Measurements from ENCODE around the gene HHATL.

The HHATL gene

DNA sequence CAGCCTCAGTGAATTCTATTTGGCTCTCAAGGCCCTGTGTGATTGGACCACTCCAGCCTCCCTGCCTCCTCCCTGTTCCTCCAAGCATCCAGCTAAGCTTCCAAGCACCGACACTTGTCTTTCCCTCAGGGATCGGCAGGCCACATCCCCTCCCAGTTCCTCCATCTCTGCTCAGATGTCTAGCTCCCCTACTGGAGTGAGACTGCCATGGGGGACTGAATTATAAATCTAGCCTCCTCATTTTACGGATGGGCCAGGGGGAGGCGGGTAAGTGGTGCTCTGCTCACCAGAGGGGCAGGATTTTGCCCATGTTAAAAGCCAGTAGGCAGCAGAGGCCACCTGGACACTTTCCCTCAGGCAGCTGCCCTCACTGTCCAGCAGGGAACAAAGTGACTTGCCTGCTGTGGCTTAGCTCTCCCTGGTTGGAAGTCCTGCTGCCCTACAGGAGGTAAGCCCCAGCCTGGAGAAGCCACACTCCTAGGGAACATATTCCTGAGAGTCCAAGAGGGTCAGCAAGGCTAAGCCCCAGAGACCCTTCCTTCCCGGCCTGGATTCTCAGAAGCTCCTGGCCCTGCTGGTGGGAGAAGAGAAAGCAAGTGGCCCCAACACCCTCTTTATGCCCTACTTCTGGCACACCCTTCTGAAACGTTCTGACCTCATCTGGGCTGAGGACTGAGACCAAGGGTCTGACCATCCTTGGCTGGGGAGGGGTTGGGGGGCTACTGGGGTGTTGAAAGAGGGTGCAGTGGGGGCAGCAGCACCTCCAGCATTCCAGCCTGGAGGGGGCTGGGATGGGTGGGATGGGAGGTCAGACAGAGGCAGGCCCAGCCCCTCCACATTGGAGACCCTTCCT, 9.1 kb upstream of the HHATL start:
- no peak for DNase-seq

DNA sequence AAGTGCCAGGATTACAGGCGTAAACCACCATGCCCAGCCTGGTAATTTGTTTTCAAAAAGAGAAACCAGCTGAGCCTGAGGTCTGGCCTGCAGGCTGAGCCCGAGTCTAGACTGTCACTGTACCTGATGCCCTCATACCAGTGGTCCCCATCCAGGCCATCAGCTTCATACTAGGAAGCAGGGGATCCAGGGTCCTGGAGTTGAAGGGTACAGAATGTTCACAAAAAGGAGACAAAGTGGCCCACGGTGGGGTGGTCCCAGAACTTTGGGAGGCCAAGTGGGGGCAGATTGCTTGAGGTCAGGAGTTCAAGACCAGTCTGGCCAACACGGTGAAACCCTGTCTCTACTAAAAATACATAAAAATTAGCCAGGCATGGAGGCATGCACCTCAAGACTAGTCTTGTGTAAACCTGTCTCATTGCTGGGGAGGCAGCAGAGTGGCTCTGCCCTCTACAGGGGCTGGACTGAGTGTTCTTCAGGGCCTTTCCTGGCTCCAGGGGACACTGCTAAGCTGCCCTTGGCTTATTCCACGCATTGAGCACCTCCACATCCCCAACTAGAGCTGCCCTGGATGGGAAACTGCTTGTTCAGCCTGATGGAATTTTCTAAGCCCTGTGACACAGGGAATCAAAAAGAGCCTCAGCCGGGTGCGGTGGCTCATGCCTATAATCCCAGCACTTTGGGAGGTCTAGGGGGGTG, 7.9 kb upstream of the HHATL start:
- no peak for DNase-seq

DNA sequence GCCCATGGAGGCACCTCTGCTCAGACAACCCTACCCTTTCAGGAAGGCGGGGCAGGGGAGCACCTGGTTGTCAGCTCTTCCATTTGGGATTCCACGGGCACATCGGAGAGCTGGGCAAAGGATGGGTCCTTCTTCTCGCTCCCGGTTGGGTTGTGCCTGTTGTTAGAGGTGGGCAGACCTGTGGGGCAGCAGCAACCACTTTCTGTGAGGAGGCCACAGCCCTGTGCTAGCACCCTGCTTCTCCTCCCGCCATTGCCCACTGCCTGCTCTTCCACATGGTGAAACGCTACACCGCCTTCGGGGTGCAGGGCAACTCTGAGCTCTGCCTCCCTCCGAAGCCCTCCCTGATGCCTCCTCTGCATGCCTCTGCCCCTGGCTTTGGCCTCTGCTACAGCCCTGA, 7.0 kb upstream of the HHATL start:
- no peak for DNase-seq

DNA sequence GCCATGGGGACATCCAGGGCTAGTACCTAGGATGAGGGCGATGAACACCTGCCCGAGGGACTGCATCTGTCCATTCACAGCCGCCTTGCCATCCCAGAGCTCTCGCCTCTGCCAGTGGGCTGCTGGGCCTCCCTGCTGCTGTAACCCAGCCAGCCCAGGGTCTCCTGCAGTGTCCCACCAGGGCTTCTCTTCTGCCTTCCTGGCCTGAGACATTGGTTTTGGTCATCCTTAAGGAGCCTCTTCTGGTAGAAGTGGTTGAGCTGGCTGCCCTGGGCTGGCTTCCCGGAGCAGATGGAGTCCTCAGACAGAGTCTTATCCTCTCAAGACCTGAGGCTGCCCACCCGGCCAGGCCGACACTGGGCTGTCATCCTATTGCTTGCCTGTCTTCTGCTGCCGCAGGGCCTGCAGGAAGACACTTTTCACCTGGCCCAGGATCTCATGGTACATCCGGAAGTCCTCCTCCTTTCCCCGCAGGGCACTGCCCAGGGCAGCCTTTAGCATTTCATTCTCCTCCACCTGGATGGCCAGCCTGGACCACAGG, 6.1 kb upstream of the HHATL start:
- no peak for DNase-seq

DNA sequence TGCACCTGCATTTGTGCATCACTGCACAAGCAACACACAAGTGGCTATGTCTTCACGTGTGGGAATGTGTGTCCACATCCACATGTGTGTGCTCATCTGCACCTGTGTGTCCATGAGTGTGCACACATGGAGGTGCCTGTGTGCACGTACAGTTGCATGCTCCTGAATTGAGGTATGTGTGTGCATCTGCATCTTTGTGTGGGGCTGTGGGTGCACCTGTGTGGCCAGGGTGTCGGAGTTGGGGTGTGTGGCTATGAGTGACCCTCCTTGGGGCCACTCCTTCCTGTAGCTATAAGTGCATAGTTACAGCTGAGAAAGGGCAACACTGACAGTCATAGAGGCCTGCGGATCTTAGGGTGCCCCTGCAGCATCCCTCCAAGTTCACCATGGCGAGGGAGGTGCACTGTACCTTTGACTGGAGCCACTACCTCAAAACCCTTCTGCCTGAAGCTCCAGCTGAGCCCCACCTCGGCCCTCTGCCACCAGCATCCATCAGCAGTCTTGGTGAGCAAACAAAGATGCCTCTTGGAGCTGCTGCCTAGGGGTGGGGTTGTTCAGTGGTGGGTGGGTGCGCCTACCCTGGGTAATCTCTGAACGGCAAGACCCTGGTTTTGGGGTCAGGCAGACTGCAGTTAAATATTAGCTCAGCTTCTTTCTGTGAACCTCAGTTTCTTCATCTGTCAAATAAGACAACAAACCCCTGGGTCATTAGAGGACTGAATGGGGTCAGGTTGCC, 5.2 kb upstream of the HHATL start:
- DNase-seq: no peak

DNA sequence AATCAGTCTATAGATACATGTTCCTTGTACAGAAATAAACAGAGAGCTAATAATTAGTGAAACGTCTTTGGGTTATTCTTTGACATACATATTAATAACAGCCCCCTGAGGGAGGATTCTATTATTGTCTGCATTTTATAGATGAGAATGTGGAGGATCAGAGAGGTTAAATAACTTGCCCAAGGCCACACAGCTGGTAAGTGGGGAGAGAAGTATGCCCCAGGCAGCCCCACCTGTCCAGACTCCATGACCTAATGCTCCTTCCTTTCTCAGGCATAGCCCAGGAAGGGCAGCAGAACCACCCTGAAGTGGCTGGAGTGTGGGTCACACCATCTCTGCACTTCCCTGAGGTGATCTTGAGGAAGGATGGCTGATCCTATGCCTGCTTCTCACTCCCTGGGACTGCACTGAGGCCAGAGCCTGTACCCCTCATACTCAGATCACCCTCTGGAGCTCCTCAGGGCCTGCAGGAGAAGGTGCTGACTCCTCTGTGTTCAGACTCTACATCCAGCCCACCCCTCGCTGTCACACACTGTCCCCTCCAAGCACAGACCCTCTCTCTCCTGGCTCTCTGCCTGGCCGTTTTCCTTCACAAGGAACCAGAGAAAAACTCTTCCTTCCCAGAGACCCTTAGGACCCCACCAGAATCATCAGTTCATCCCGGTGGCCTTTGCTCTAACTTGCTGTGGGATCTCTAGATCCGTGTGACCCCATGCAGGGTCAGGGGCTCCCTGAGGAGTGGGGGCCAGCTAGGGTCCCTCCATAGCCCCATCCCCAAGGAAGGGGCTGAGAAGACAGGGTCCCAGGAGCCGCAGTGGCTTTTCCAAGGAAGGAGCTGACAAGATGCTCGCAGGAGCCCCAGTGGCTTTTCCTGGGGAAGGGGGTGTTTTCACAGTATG, 4.4 kb upstream of the HHATL start:
- DNase-seq: no peak

DNA sequence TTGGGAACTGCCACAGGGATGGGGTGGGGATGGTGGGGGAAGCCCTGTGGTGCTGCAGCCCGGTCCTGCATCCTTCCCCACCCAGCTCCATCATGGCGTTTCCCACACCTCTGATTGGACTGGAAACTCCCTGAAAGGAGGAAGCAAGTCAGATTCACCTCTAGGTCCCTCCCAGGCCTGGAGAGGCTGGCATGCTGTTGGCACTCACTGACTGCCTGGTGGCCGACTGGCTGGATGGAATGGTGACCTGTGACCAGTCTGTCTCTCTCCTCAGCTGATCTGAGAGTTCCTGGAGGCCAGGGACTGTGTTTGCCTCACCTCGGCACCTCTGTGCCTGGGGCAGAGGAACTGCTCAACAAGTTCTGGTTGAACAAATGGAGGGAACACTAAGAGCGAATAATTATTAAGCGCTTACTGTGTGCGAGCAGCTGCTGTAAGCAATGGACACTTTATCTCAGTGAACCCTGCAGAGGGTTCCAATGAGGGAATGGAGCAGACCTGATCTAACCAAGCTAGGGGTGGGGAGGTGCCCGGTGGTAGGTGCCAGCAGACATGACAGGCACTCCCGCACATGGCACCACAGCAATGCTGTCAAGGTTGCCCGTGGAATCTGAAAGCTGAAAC, 3.5 kb upstream of the HHATL start:
- no peak for DNase-seq

DNA sequence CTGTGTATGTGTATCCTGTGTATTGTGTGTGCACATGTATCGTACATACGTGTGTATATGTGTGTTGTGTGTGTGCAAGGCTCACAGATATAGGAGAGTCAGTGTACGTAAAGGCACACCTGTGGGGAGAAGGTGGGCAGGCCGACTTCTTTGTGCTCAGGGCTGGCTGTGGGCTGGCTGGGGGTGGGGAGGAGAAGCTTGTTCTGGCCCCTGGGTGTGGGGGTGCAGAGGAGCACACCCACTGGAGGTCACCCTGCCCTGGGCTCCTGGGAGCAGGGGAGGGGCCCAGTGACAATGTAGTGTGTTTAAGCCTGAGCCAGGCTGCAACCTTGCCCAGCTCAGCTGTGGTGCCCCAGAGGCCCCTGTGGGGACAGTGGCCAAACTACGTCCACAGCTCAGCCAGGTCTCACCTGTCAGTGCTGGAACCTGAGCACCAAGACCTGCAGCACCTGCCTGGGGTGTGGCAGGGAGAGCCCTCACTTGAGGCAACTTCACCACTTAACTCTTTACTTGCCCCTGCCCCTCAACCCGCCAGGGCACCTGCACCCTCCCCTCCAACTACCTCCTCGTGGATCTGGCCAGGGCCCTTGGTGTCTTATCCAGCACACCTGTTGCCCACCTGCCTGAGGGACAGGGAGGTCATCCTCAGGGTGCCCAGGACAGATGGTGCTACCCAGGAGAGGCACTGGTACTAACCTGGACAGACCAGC, 2.6 kb upstream of the HHATL start:
- DNase-seq: no peak

DNA sequence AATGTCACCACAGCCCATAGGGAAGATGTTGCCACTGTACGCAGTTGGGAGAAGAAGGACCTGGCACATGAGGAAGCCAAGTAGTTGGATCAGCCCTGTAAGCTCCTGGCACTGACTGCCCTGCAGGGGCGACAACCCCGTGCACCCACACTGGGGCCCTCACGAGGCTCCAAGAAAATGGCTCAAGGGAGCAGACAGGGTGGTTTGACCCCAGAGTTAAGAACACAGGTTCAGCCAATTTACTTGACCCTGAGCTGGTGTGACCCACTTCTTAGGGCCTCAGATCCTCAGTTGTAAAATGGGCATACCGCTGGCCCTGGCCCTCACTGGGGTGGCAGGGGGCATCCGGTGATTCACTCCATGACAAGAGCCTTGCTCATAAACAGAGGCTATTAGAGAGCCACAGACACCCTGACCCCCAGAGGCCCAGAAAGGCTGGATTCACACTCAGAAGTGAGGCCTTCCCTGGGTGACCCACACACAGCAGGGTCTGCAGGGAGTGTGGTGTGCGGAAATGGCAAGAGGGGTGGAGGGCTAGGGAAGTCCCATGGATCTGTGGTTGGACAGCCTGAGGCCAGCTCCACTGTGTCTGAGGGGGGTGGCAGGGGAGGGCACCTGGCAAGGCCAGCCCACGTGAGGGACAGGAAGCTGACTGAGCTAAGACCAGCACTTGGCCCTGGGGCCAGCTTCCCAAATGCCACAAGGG, 1.7 kb upstream of the HHATL start:
- no peak for DNase-seq

DNA sequence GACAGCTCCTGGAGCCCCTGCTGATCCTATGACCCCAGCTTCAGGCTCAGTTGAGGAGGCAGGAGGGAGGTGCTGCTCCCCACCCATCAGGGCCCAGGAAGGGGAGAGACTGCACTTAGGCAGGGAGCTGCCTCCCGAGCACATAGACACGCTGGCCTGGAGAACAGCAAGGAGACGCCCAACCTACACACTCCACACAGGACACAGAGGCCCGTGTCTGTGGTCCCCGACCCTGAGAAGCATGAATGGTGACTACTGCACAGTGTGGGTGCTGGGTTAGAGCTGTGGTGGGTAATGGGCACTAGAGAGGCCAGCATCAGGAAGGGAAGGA, 1.1 kb upstream of the HHATL start:
- no peak for DNase-seq

DNA sequence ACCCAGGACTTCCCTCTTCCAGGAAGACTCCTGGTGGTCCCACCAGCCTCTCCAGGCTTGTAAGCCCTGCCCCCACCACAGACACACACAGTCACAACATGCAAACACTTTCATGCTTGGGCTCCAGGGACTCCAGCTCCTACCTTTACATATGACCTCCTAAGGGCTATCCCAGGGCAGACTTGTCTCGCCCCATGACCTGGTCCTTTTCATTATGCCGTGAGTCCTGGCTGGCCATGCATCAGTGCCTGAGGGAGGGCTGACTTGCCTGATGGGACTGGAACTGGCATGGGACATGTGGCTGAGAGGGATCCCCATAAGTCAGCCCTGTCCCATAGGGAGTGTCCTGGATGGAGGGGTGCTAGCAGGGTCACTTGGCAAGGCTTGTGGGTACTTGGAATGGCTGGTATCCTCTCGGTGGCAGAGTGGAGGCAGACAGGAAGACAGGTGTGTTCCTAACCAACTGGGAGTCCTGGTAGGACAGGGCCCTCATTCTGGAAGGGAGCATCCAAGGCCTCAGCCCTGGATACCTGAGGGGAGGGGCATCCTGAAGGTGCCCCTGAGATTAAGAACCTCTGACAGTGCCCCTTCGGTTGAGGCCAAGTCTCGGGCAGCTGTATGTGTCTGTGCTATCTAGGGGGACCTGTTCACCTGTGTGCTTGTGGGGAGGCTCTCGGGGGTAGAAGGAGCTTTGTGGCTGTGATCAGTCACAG, 540 bp upstream of the HHATL start:
- DNase-seq: no peak

DNA sequence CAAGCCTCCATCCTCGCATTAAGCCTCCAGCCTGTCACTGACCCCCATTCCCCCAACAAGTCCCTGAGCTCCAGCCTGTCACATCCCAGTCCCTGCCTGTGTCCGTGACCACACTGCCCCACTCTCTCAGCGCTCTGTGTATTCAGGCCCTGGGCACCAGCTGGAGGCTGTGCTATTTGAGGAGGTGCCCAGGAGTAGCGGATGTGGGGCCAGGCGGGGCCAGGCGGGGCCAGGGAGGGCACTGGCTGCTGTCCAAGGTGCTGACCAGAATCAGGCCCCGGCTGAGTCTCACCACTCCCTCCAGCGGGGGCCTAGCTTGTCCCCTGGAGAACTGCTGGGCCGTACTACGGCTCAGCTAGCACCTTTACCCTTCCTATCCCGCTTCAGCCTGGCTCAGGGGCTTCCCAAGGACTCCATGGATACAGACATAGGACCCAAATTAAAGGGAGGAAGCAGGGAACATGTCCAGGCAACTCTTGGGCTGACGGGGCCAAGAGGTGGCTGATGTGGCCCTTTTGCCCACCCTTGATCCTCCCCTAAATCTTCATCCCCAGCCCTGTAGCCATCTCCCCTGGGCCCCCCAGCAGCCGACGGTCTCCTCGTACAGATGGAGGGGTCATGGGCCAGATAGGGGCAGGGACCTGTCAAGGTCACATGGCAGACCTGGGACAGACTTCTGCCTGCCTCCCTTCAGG, 1.1 kb downstream of the HHATL start:
- DNase-seq: peak; percentile 9 to 48

DNA sequence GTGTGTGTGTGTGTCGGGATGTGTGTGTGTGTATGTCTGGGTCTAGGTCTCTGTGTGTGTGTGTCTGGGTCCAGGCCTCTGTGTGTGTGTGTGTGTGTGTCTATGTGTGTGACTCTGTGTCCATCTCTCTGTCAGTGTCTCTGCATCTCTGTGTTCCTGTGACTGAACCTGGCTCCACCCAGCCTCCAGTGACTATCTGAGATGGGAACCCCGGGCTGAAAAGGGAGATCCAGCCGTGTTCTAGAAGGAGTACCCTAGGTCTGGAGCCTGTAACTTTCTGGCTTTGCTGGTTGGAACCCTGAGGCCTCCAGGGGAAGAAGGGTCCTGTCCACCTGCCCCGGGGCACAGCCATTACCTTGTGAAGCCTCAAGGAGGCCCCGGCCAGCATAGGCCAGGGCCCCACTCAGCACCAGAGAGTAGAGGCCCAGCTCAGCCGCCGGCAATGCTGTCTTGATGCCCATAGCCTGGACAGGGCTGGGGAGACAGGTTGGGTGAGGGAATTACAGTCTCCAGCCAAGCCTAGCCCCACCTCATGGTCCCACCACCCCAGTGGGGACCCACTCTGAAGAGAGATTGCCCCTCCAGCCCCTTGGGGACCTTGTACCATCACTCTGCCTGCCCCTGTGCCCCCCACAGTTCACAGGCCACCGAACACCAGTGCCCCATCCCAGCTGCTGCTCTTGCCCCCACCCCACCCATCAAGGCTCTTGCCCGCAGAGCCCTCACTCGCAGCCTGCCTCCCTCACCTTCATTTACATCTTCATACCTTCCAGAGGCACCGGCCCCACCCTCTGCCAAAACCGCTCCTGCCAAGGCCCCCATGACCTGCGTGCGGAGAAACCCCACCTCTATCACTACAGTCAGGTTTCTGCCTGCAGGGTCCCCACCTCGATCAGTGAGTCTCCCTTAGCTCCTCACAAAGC, 2.0 kb downstream of the HHATL start:
- DNase-seq: no peak

DNA sequence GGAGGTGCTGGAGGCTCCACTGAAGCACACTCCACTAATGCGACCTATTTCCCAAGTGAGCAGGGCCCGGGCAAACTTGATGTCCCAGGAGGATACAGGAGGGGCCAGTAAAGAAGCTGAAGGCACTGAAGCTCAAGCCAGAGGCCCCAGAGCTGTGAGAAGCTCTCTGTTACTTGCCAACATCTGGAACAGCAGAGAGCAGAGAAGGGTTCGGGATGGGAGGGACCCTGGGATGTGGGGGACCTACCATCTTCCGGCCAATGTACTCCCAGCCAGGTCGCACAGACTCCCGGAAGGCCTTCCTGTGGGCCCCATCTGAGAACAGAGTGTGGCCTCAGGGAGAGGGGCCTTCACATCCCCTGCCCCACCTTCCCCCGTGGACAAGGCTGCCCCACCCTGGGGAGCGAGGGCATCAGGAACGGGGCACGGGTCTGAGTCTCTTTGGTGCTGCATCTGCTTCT, 3.1 kb downstream of the HHATL start:
- no peak for DNase-seq

DNA sequence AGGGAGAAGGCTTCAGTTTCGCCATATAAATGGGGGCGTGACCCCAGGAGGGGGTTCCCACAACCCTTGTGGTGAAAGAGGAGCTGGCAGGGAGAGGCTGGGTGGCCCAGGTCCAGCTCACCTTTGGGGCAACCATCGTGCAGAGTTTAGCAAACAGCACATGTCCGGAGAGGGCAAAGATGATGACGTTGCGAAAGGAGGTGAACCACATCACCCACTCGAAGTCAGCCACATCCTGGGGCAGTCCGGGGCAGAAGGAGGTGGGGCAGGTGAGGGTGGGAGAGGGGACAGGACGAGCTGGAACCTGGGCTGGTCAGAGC, 3.7 kb downstream of the HHATL start:
- DNase-seq: no peak

DNA sequence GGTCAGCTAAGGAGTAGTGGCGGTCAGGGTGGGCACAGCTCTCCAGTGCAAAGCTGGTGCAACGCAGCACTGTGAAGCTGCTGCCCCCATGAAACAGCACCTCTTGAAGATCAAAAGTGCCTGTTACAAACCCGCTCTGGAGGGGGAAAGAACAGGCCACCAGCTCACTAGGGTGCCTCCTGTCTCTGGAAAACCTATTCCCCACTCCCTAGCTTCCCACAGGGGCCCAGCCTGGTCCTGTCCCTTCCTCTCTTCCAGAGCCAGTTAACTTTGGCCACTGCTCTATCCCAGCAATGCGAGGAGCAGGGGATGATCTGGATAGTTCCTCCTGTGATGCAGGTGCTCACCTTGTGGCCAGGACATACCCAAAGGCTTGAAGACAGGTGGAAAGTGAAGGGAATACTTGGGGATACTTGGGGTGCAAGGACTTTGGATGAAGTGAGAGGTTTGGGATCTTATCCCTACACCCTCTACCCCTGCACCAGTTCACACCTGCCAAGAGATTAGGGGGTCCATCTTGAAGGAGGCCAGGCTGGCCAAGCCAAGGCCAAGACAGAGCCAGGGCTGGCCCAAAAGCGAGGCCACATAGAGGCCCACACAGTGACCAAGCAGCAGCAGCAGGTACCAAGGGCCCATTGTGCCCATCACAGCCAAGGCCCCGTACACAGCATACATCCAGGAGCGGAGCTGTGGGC, 4.2 kb downstream of the HHATL start:
- no peak for DNase-seq

DNA sequence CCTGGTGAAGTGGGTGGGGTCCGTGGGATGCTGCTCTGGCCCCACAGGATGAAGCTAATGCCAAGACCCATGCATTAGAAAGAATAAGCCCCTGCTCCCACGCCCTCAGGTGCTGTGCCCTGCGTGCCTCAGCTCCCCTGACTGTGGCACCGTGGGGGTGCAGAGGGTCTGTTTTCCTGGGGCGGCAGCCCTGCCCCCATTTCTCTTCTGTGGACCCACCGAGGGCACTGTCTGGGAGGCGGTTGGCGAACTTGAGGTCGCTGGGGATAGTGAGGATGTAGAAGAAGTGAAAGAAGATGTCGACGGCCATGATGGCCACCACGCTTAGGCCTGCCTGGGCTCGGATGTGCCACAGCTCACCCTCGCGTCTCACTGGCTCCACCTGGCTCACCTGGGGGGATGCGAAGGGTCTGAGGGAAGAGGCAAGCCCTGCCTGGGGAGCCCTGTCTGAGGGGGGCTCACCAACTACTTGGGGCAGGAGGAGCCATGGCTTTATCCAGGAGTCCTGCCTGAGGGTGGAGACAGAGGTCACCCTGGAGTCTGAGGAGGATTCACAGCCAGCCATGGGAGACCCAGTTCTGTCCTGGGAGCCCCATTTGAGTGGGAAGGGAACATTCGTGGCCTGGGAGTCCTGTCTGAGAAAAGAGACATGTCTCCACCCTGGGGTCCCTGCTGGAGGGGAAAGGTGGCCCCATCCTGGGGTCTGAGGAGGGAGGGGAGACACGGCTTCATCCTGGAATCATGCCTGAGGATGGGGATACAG, 5.1 kb downstream of the HHATL start:
- no peak for DNase-seq
